RWPE2 (cell line): ENCODE measurements around the gene PLA2G5.

Source experiments
- ATAC-seq: fragments of 200-7000 bp; cut with Tn5 transposase; 3 replicates; pipeline ENCODE4 v1.9.1; 2021; ENCODE audit warnings: low read depth
- DNase-seq: peaks from one replicate; pipeline ENCODE4 v3.0.0-alpha.2; 2020; ENCODE audit warnings: low spot score
- H3K27ac ChIP-seq: fragments of 450-650 bp; 2 replicates; pipeline ENCODE4 v1.5.1; 2017; ENCODE audit warnings: mild to moderate bottlenecking; ENCODE audit not compliant: poor library complexity, severe bottlenecking
- H3K27me3 ChIP-seq: fragments of 250-450 bp; sonication (Bioruptor Pico); 2 replicates; pipeline ENCODE4 v1.5.1; 2021; ENCODE audit warnings: mild to moderate bottlenecking, moderate library complexity; ENCODE audit not compliant: insufficient read depth, poor library complexity, severe bottlenecking
- H3K36me3 ChIP-seq: fragments of 250-450 bp; sonication (Bioruptor Pico); 2 replicates; pipeline ENCODE4 v1.5.1; 2020; ENCODE audit warnings: low read depth, mild to moderate bottlenecking, moderate library complexity
- H3K4me1 ChIP-seq: fragments of 250-450 bp; sonication (Bioruptor Pico); 2 replicates; pipeline ENCODE4 v1.5.1; 2021; ENCODE audit warnings: mild to moderate bottlenecking, moderate library complexity; ENCODE audit not compliant: insufficient read depth, poor library complexity, severe bottlenecking
- H3K4me3 ChIP-seq: fragments of 250-450 bp; sonication (Bioruptor Pico); 2 replicates; pipeline ENCODE4 v1.5.1; 2021; ENCODE audit warnings: mild to moderate bottlenecking, moderate library complexity; ENCODE audit not compliant: severe bottlenecking
- H3K9me3 ChIP-seq: fragments of 250-450 bp; sonication (Bioruptor Pico); 2 replicates; pipeline ENCODE4 v1.5.1; 2021; ENCODE audit warnings: mild to moderate bottlenecking, moderate library complexity; ENCODE audit not compliant: severe bottlenecking
- TF ChIP-seq, protein P1 (sequence below): fragments of 450-650 bp; IDR thresholded peaks from one replicate; pipeline ENCODE4 v1.5.1; 2017; ENCODE audit warnings: mild to moderate bottlenecking, moderate library complexity; ENCODE audit not compliant: poor library complexity, severe bottlenecking

PLA2G5 gene

DNA sequence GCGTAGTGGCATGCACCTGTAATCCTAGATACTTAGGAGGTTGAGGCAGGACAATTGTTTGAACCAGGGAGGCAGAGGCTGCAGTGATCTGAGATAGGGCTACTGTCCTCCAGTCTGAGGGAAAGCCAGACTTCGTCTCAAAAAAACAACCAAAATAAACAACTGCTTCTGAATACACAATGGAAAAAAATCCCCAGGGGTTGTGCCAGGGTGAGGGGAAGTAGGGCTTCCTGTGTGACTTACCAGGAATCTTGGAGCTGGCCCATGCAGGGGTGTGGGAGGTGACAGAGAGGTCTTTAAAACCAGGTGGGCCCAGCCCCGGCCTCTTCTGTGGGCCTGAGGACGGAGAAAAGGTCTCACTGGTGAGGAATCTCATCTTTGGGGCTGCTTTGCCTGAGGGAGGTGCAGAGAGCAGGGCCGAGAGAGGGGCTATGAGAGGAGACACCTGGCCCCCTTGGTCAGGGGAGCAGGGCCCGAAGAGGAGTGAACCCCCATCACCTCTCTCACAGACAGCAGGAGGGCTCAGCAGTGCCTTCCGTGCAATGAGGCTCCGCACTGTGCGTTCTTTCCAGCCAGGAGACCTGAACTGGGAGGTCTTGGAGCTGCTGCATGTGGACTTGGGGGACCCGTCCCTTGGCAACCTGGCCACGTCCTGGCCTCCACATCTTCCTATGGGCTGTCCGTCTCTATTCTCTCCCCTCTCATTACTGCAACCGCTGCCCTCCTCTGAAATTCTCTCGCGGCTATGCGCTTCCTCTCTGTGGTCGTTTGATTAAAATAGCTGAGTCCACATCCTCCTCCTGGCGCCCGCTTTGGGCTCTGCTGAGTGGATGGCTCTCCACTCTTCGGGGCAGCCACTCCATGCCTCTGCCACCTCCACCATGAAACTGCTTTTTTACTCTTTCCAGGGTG is 10.7 kb downstream of the PLA2G5 start:
- H3K9me3 ChIP-seq = no peaks in the 10 kb centered on the region
- no peaks in the 10 kb centered on the region for H3K36me3 ChIP-seq
- TF ChIP-seq, protein P1, sequence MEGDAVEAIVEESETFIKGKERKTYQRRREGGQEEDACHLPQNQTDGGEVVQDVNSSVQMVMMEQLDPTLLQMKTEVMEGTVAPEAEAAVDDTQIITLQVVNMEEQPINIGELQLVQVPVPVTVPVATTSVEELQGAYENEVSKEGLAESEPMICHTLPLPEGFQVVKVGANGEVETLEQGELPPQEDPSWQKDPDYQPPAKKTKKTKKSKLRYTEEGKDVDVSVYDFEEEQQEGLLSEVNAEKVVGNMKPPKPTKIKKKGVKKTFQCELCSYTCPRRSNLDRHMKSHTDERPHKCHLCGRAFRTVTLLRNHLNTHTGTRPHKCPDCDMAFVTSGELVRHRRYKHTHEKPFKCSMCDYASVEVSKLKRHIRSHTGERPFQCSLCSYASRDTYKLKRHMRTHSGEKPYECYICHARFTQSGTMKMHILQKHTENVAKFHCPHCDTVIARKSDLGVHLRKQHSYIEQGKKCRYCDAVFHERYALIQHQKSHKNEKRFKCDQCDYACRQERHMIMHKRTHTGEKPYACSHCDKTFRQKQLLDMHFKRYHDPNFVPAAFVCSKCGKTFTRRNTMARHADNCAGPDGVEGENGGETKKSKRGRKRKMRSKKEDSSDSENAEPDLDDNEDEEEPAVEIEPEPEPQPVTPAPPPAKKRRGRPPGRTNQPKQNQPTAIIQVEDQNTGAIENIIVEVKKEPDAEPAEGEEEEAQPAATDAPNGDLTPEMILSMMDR = no peak
- no peaks in the 10 kb centered on the region for H3K27me3 ChIP-seq
- H3K4me3 ChIP-seq = no peak overlapping the region
- H3K4me1 ChIP-seq = no peaks in the 10 kb centered on the region
- no peak for ATAC-seq
- H3K27ac ChIP-seq = no peak overlapping the region
- no peak for DNase-seq

DNA sequence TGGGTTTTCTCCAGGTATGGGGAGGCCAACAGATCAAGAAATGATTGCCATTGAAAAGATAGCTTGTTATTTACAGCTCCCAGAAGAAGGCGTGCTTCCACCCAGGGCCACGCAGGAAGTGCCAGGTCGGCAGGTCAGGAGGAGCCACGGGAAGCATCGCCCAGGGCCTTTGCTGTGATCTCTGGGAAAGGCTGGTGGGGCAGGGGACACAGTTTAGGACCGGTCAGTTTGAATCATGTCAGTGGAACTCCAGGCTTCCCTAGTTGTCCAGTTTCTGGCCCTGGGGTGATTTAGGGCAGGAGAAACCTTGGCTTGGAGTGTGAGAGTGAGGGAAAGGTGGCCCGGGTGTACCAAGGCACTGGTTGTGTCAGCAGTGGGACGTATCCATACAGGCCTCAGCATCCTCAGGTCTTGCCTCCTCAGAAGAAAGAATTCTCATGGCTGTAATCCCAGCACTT is 11.4 kb downstream of the PLA2G5 start:
- Histone ChIP-seq H3K9me3 (no peaks in the 10 kb centered on the region), H3K27ac (no peak overlapping the region), H3K27me3 (no peaks in the 10 kb centered on the region), H3K4me3 (no peak overlapping the region), H3K4me1 (no peaks in the 10 kb centered on the region), H3K36me3 (no peaks in the 10 kb centered on the region)
- ATAC-seq = no peak
- no peak for DNase-seq
- TF ChIP-seq, protein P1 = no peak

DNA sequence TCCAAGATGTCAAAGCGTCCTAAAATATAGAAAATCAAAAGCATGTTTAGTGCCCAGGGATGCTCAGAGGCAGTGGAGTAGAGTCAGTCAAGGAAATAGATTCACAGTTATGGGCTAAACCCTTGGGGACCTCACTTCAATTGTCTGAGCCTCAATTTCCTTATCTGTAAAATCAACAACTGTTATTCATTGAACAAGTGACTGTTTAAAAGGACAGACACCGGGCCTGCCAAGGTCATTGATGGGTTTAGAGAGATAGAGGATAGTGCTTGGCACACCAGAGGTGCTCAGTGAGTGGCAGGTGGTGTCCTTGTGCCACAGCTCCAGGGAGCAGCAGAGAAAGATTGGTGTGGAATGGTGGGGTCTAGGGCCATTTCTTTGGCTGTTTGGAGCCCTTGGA is 12.8 kb downstream of the PLA2G5 start:
- Histone ChIP-seq H3K4me1 (no peaks in the 10 kb centered on the region), H3K27ac (no peak overlapping the region), H3K9me3 (no peaks in the 10 kb centered on the region), H3K4me3 (no peak overlapping the region), H3K27me3 (no peaks in the 10 kb centered on the region), H3K36me3 (no peaks in the 10 kb centered on the region)
- TF ChIP-seq, protein P1 = no peak
- ATAC-seq (no peak), DNase-seq (no peak)

DNA sequence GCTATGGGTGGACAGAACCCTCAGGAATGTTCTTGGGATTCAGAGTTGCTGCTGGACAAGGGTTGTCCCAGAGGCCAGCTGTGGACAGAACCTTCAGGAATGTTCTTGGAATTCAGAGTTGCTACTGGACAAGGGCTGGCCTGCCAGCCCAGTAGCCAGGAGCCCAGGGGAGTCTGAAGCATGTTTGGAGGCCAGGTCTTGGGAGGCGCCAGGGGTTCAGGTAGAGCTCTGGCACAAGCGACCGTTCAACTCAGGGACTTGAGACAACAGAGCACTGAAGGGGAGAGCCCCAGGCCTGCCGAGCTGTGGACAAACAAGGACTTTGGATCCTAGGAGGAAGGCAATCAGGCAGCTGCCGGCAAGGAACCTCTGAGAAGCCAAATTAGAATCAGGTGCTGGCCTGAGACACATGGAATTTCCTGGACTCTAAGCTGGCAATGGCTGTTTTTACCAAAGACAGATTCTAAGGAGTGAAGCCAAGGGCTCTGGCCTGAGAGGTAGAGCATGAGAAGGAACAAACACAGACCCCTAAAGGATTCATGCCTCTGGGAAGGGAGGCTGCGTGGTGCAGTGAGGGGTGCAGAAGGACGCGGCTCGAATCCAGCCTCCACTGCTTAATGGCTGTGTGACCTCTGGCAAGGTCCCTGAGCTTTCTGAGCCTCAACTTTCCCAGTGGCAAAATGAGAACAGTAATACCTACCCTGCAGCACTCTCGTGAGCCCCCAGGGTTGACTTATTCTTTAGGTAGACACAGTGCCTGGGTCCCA is 13.4 kb downstream of the PLA2G5 start:
- H3K9me3 ChIP-seq = no peaks in the 10 kb centered on the region

More for the DNA sequence above, 13.4 kb downstream of the PLA2G5 start:
- Histone ChIP-seq H3K36me3 (no peaks in the 10 kb centered on the region), H3K27ac (no peak overlapping the region), H3K27me3 (no peaks in the 10 kb centered on the region), H3K4me1 (no peaks in the 10 kb centered on the region), H3K4me3 (no peak overlapping the region)
- no peak for DNase-seq
- TF ChIP-seq, protein P1 = no peak
- no peak for ATAC-seq
